ENCODE results near the gene WFDC2.

The WFDC2 gene

DNA sequence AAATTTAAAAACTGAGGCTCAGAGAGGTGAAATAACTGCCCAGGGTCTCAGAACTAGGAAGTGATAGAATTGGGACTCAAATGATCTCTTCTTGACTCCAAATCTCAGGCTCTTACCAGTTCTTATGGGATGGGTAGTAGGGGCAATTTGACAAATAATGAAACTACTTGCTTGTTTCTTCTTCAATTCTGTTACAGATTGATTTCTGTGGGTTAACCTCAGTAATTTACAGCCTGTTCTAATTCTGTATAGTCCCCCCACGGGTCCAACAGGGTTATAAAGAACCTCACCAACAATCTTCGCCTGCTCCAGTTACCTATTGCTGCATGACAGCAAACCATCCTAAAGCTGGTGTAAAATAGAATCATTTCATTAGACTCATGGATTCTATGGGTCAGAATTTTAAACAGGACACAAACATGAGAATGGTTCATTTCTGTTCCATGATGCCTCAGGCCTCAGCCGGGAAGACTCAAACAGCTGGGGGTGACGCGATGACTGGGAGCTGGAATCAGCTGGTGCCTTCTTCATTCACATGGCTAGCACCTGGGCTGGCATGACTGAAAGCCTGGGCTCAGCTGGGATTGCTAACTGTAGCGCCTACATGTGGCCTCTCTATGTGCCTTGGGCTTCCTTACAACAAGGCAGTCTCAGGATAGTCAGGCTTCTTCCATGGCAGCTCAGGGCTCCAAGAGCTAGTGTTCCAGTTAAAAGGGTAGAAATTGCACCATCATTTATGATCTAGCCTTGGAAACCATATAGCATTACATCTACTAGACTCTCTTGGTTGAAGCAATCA, 6.6 kb upstream of the WFDC2 start:
- no peak overlapping the region for H2BK15ac ChIP-seq (ENCODE audit: low read depth, poor library complexity, severe bottlenecking)
- no peak overlapping the region for H2BK120ac ChIP-seq (ENCODE audit: low read depth, low read length)
- no peak for DNase-seq
- H2AK5ac ChIP-seq (ENCODE audit: low read length, severe bottlenecking), result no peak overlapping the region
- no peak overlapping the region for H3K27ac ChIP-seq (ENCODE audit: low read length, poor library complexity, severe bottlenecking)
- H3K79me1 ChIP-seq (replicated peaks; ENCODE audit: low read length, poor library complexity, severe bottlenecking), result no peaks in the 10 kb centered on the region
- no peaks in the 10 kb centered on the region for H3K4me1 ChIP-seq (ENCODE audit: control insufficient read depth, insufficient read depth, low read depth, low read length)
- H3K23ac ChIP-seq (ENCODE audit: low read length in 2 of 2), result no peak overlapping the region
- H2BK12ac ChIP-seq (ENCODE audit: low read length in 2 of 2), result no peak overlapping the region
- H4K91ac ChIP-seq (ENCODE audit: low read length), result no peak overlapping the region
- no peaks in the 10 kb centered on the region for H3K9me3 ChIP-seq (ENCODE audit: control insufficient read depth, low read length)
- H3K4me2 ChIP-seq (ENCODE audit: low read length, poor library complexity, severe bottlenecking), result no peak overlapping the region
- H3K27me3 ChIP-seq (ENCODE audit: control insufficient read depth in 1 of 2, insufficient read depth in 1 of 2, low read length in 2 of 2), result peaks cover 54 to 62% of the 10 kb centered on the region in 2 experiments
- no peak overlapping the region for H3K14ac ChIP-seq (ENCODE audit: low read length in 2 of 2)
- no peak overlapping the region for H2BK5ac ChIP-seq (ENCODE audit: low read depth, low read length, poor library complexity, severe bottlenecking)
- 93% methylated on average over 5 of the region's 6 CpGs for WGBS
- H3K4ac ChIP-seq (ENCODE audit: low read depth in 1 of 2, low read length in 2 of 2), result no peak overlapping the region
- no peak overlapping the region for H2AFZ ChIP-seq (ENCODE audit: low read depth, low read length)
- no peak overlapping the region for H3K9ac ChIP-seq (ENCODE audit: low read length)
- H4K8ac ChIP-seq (ENCODE audit: low read length), result no peak overlapping the region
- no peak overlapping the region for H3K4me3 ChIP-seq (ENCODE audit: insufficient read depth in 1 of 2, low read depth in 1 of 2, low read length in 2 of 2)
- no peak overlapping the region for H3K18ac ChIP-seq (ENCODE audit: low read depth in 1 of 2, low read length in 2 of 2)
- no peaks in the 10 kb centered on the region for H3K36me3 ChIP-seq (ENCODE audit: control insufficient read depth in 1 of 2, insufficient read depth in 2 of 2, low read depth in 1 of 2, low read length in 2 of 2)

- H2BK120ac ChIP-seq (ENCODE audit: low read depth, low read length), result no peak overlapping the region
- no peaks in the 10 kb centered on the region for H3K4me1 ChIP-seq (ENCODE audit: control insufficient read depth, insufficient read depth, low read depth, low read length)
- no peak overlapping the region for H3K23ac ChIP-seq (ENCODE audit: low read length in 2 of 2)
- no peak overlapping the region for H3K4me2 ChIP-seq (ENCODE audit: low read length, poor library complexity, severe bottlenecking)
- H2AFZ ChIP-seq (ENCODE audit: low read depth, low read length), result no peak overlapping the region
- peaks cover 62 to 67% of the 10 kb centered on the region in 2 experiments for H3K27me3 ChIP-seq (ENCODE audit: control insufficient read depth in 1 of 2, insufficient read depth in 1 of 2, low read length in 2 of 2)
- no peak overlapping the region for H2BK15ac ChIP-seq (ENCODE audit: low read depth, poor library complexity, severe bottlenecking)
- no peak overlapping the region for H3K27ac ChIP-seq (ENCODE audit: low read length, poor library complexity, severe bottlenecking)
- no peak for DNase-seq
- no peak overlapping the region for H3K18ac ChIP-seq (ENCODE audit: low read depth in 1 of 2, low read length in 2 of 2)
- H2AK5ac ChIP-seq (ENCODE audit: low read length, severe bottlenecking), result no peak overlapping the region
- no peak overlapping the region for H3K9ac ChIP-seq (ENCODE audit: low read length)
- no peak overlapping the region for H3K4me3 ChIP-seq (ENCODE audit: insufficient read depth in 1 of 2, low read depth in 1 of 2, low read length in 2 of 2)
- no peaks in the 10 kb centered on the region for H3K36me3 ChIP-seq (ENCODE audit: control insufficient read depth in 1 of 2, insufficient read depth in 2 of 2, low read depth in 1 of 2, low read length in 2 of 2)
- no peak overlapping the region for H4K8ac ChIP-seq (ENCODE audit: low read length)
- no peak overlapping the region for H3K4ac ChIP-seq (ENCODE audit: low read depth in 1 of 2, low read length in 2 of 2)
- no peak overlapping the region for H3K14ac ChIP-seq (ENCODE audit: low read length in 2 of 2)
- 85% methylated on average over 3 of the region's 4 CpGs for WGBS
- no peak overlapping the region for H2BK12ac ChIP-seq (ENCODE audit: low read length in 2 of 2)
- H4K91ac ChIP-seq (ENCODE audit: low read length), result no peak overlapping the region
- no peaks in the 10 kb centered on the region for H3K9me3 ChIP-seq (ENCODE audit: control insufficient read depth, low read length)
- no peak overlapping the region for H2BK5ac ChIP-seq (ENCODE audit: low read depth, low read length, poor library complexity, severe bottlenecking)
- no peaks in the 10 kb centered on the region for H3K79me1 ChIP-seq (replicated peaks; ENCODE audit: low read length, poor library complexity, severe bottlenecking)
These were observed 5.8 kb upstream of the WFDC2 start for GRCh38 chr20:45463709-45464108.

DNA sequence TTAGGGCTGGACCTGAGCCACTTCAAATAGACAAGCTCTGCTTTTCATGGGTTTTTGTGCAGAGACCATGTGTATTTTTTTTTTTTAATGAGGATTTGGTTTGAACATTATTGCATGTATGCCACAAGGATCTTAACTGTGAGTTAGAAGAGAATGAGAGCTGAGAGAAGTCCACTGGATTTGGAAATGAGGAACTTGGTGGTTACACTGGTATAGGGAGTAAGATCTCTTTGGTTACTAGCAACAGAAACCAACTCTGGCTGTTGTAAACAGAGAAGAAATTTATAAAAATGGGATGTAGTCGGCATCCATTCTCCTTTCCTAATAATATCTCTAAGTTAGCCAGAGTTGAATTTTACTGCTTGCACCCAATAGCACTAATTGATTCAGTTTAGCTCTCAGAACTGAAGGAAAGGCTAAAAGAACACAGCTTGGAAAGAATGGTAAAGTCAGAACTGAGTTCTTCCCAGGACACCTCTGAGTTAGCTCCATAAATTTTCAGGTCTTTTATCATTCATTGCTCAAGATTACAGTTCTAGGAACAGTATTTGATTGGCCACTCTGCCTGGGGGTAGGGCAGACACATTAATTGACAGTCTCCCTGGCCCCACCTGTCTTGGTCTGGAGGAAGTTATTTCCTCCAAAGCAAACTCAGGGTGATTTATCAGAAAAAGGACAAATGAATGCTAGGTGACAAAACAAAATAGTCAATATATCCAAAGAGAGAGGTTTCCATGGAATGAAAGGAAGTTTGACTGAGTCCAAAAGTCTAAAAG, 3.9 kb upstream of the WFDC2 start:
- Histone ChIP-seq H3K4me2 (ENCODE audit: low read length, poor library complexity, severe bottlenecking) (no peak overlapping the region), H2BK120ac (ENCODE audit: low read depth, low read length) (no peak overlapping the region), H2BK12ac (ENCODE audit: low read length in 2 of 2) (no peak overlapping the region), H3K23ac (ENCODE audit: low read length in 2 of 2) (no peak overlapping the region), H3K9me3 (ENCODE audit: control insufficient read depth, low read length) (no peaks in the 10 kb centered on the region), H4K91ac (ENCODE audit: low read length) (no peak overlapping the region), H2AK5ac (ENCODE audit: low read length, severe bottlenecking) (no peak overlapping the region), H4K8ac (ENCODE audit: low read length) (no peak overlapping the region), H3K79me1 (replicated peaks; ENCODE audit: low read length, poor library complexity, severe bottlenecking) (no peaks in the 10 kb centered on the region), H2BK5ac (ENCODE audit: low read depth, low read length, poor library complexity, severe bottlenecking) (no peak overlapping the region), H3K9ac (ENCODE audit: low read length) (no peak overlapping the region), H3K18ac (ENCODE audit: low read depth in 1 of 2, low read length in 2 of 2) (no peak overlapping the region), H3K27me3 (ENCODE audit: control insufficient read depth in 1 of 2, insufficient read depth in 1 of 2, low read length in 2 of 2) (peaks cover 81 to 83% of the 10 kb centered on the region in 2 experiments), H3K4me3 (ENCODE audit: insufficient read depth in 1 of 2, low read depth in 1 of 2, low read length in 2 of 2) (no peak overlapping the region), H3K27ac (ENCODE audit: low read length, poor library complexity, severe bottlenecking) (no peak overlapping the region), H3K14ac (ENCODE audit: low read length in 2 of 2) (no peak overlapping the region), H3K36me3 (ENCODE audit: control insufficient read depth in 1 of 2, insufficient read depth in 2 of 2, low read depth in 1 of 2, low read length in 2 of 2) (no peaks in the 10 kb centered on the region), H2AFZ (ENCODE audit: low read depth, low read length) (no peak overlapping the region), H2BK15ac (ENCODE audit: low read depth, poor library complexity, severe bottlenecking) (no peak overlapping the region), H3K4ac (ENCODE audit: low read depth in 1 of 2, low read length in 2 of 2) (no peak overlapping the region), H3K4me1 (ENCODE audit: control insufficient read depth, insufficient read depth, low read depth, low read length) (peaks cover 14% of the 10 kb centered on the region)
- DNase-seq, result no peak
- no CpG with 5 or more reads among the region's 1 CpG for WGBS

GRCh38 chr20:45467172-45467571, 2.4 kb upstream of the WFDC2 start:
- H3K36me3 ChIP-seq (ENCODE audit: control insufficient read depth in 1 of 2, insufficient read depth in 2 of 2, low read depth in 1 of 2, low read length in 2 of 2), result no peaks in the 10 kb centered on the region
- no peak overlapping the region for H3K23ac ChIP-seq (ENCODE audit: low read length in 2 of 2)
- peaks cover 88 to 94% of the 10 kb centered on the region in 2 experiments for H3K27me3 ChIP-seq (ENCODE audit: control insufficient read depth in 1 of 2, insufficient read depth in 1 of 2, low read length in 2 of 2)
- H2BK15ac ChIP-seq (ENCODE audit: low read depth, poor library complexity, severe bottlenecking), result no peak overlapping the region
- no peak overlapping the region for H2BK120ac ChIP-seq (ENCODE audit: low read depth, low read length)
- peaks cover 16% of the 10 kb centered on the region for H3K4me1 ChIP-seq (ENCODE audit: control insufficient read depth, insufficient read depth, low read depth, low read length)
- no peak overlapping the region for H2BK12ac ChIP-seq (ENCODE audit: low read length in 2 of 2)
- H2AFZ ChIP-seq (ENCODE audit: low read depth, low read length), result no peak overlapping the region
- H3K9ac ChIP-seq (ENCODE audit: low read length), result no peak overlapping the region
- 83% methylated on average over 1 of the region's 6 CpGs for WGBS
- no peak overlapping the region for H2BK5ac ChIP-seq (ENCODE audit: low read depth, low read length, poor library complexity, severe bottlenecking)
- no peak overlapping the region for H4K91ac ChIP-seq (ENCODE audit: low read length)
- no peak overlapping the region for H3K4me2 ChIP-seq (ENCODE audit: low read length, poor library complexity, severe bottlenecking)
- no peak overlapping the region for H3K18ac ChIP-seq (ENCODE audit: low read depth in 1 of 2, low read length in 2 of 2)
- no peak overlapping the region for H4K8ac ChIP-seq (ENCODE audit: low read length)
- no peak overlapping the region for H3K14ac ChIP-seq (ENCODE audit: low read length in 2 of 2)
- no peak for DNase-seq
- no peak overlapping the region for H3K27ac ChIP-seq (ENCODE audit: low read length, poor library complexity, severe bottlenecking)
- no peak overlapping the region for H2AK5ac ChIP-seq (ENCODE audit: low read length, severe bottlenecking)
- no peak overlapping the region for H3K4ac ChIP-seq (ENCODE audit: low read depth in 1 of 2, low read length in 2 of 2)
- no peaks in the 10 kb centered on the region for H3K79me1 ChIP-seq (replicated peaks; ENCODE audit: low read length, poor library complexity, severe bottlenecking)
- no peaks in the 10 kb centered on the region for H3K9me3 ChIP-seq (ENCODE audit: control insufficient read depth, low read length)
- no peak overlapping the region for H3K4me3 ChIP-seq (ENCODE audit: insufficient read depth in 1 of 2, low read depth in 1 of 2, low read length in 2 of 2)
